Spleen (tissue), 11 donors: ENCODE results near the gene TRAF1. TPM values are rescaled to one million over a fixed set of nuclear protein-coding genes. Genes with fewer than 3 reads are reported as not detected.

Experiments
- DNase-seq: peaks from one replicate; pipeline ENCODE4 v3.0.0-alpha.2; 2020
- H3K27ac ChIP-seq, 8 donors: fragments of 200-600 bp; sonication (generic) in 7 of 8; 1 replicate in 4 of 8; 2 replicates in 4 of 8; pipeline versions ENCODE4 v1.5.0 to v1.8.0; 2016 to 2021; ENCODE audit warnings: inconsistent platforms in 4 of 8, mild to moderate bottlenecking in 4 of 8, moderate library complexity in 1 of 8
- H3K27me3 ChIP-seq, 7 donors: fragments of 200-600 bp; sonication (generic) in 6 of 7; replicated peaks in 1 of 7; 1 replicate in 4 of 7; 2 replicates in 3 of 7; pipeline versions ENCODE4 v1.5.0 to v1.8.0; 2016 to 2021; ENCODE audit warnings: inconsistent platforms in 3 of 7, mild to moderate bottlenecking in 1 of 7
- H3K36me3 ChIP-seq, 6 donors: fragments of 200-600 bp; sonication (generic) in 5 of 6; 1 replicate in 4 of 6; 2 replicates in 2 of 6; pipeline versions ENCODE4 v1.5.0 to v1.8.0; 2016 to 2021; ENCODE audit warnings: inconsistent platforms in 2 of 6
- H3K4me1 ChIP-seq, 6 donors: fragments of 200-600 bp; sonication (generic) in 5 of 6; 1 replicate in 3 of 6; 2 replicates in 3 of 6; pipeline versions ENCODE4 v1.5.0 to v1.8.0; 2016 to 2021; ENCODE audit warnings: inconsistent platforms in 3 of 6
- H3K4me3 ChIP-seq, 8 donors: fragments of 200-600 bp; sonication (generic) in 7 of 8; 1 replicate in 4 of 8; 2 replicates in 4 of 8; pipeline versions ENCODE4 v1.5.0 to v1.8.0; 2016 to 2021; ENCODE audit warnings: inconsistent platforms in 4 of 8, mild to moderate bottlenecking in 4 of 8, moderate library complexity in 2 of 8
- H3K9me3 ChIP-seq, 8 donors: fragments of 200-600 bp; sonication (generic) in 7 of 8; 1 replicate in 4 of 8; 2 replicates in 4 of 8; pipeline versions ENCODE4 v1.5.0 to v1.8.0; 2016 to 2021; ENCODE audit warnings: inconsistent platforms in 4 of 8
- POLR2A ChIP-seq, 3 donors: fragments of 450-650 bp; IDR thresholded peaks; one replicate each; pipeline ENCODE4 v1.5.1; 2017; ENCODE audit warnings: antibody characterized with exemption in 3 of 3, mild to moderate bottlenecking in 1 of 3
- POLR2AphosphoS5 ChIP-seq, 3 donors: sonication (generic); formaldehyde crosslinking; IDR thresholded peaks; one replicate each; pipeline ENCODE4 v1.5.1; 2017; ENCODE audit warnings: antibody characterized with exemption in 3 of 3
- WGBS, 5 donors: extraction: QIAGEN DNeasy Blood & Tissue Kit in 3 of 5; methylation state at CpG; one replicate each; pipeline versions ENCODE4 v1.1.5 to v1.1.7; 2013 to 2018; 5-methylcytosine and 5-hydroxymethylcytosine counted together
- intact Hi-C: fragments of 100-400 bp; cut with DNase I; formaldehyde crosslinking; loops from one replicate; pipeline ENCODE4 v1.15.0; 2023; ENCODE audit warnings: low total_unique reads
- polyA plus RNA-seq, 3 donors: library from polyadenylated mRNA; stranded (reverse); fragments of 200-250 nt; gene quantifications; one replicate each; pipeline ENCODE4 v1.2.1, GENCODE V29; 2013
- total RNA-seq, 7 donors: library from RNA; depleted of rRNA in 3 of 7; stranded (reverse); fragments of >200 nt in 3 of 7; fragmentation: NEBNext Ultra II Directional in 4 of 7; extraction: Animal tissue kit (Norgen Biotek cat#: 25700) in 4 of 7; gene quantifications; one replicate each; pipeline versions ENCODE4 v1.1.0 to v1.2.1, GENCODE V29; 2016 to 2021
- TF ChIP-seq, protein P1 (sequence below), 11 experiments: fragments of 200-600 bp in 7 of 11; fragments of 450-650 bp in 4 of 11; sonication (generic) in 4 of 11; IDR thresholded peaks in 8 of 11; conservative IDR thresholded peaks in 3 of 11; 1 replicate in 7 of 11; 2 replicates in 4 of 11; pipeline versions ENCODE4 v1.4.0 to v1.8.0; 2016 to 2021; ENCODE audit warnings: antibody characterized with exemption in 11 of 11, inconsistent platforms in 4 of 11, mild to moderate bottlenecking in 1 of 11
- donor health status: healthy with polysubstance abuse.
- donor health status: DM: no; HTN: no; CAD: no; lungs with moderate emphysema.
- donor health status: DM: no; HTN: no; CAD: no.
- donor health status: Bipolar disorder and iron deficiency.
- donor health status: healthy.
- donor health status: DM: no; HTN: no; CAD: no.
- donor health status: DM: yes; HTN: yes; CAD: no.

TRAF1 gene
- total and polyA plus RNA-seq, 10 donors = 8.6 to 29.2 (median 14.1) TPM

DNA sequence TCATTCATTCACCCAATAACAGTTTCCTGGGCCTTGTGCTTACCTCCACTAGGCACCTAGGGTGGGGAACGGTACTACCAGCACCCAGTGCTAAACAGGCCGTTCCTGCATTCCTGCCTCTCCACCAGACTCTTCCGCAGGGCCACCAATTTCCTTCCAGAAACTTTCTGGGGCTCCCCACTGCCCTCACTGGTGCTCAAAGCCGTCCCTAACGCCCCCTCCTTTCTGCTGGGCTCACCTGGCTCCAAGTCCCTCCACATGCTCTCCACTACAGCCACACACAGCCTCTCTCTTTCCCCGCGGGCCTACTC lies 51.0 kb downstream of the TRAF1 start:
- Histone ChIP-seq H3K27me3 (no peaks in the 10 kb centered on the region), H3K36me3 (peaks cover 0 to 37% (median 16%) of the 10 kb centered on the region in 6 donors), H3K4me3 (peak overlapping the region in 4 of 8 donors; percentile 69 to 89 (median 81)), H3K4me1 (peaks cover 15 to 69% (median 37%) of the 10 kb centered on the region in 6 donors), H3K27ac (peak overlapping the region; percentile 89 to 98 (median 94)), H3K9me3 (no peaks in the 10 kb centered on the region)
- peak; percentile 80 for DNase-seq
- intact Hi-C loops = no loop called here
- 31 to 51% (median 36%) methylated on average over 7 of the region's 7 CpGs for WGBS, 5 donors
- TF ChIP-seq POLR2A (IDR thresholded peaks at IDR 0.05) (no peak), POLR2AphosphoS5 (IDR thresholded peaks at IDR 0.05) (no peak)
- TF ChIP-seq, protein P1, sequence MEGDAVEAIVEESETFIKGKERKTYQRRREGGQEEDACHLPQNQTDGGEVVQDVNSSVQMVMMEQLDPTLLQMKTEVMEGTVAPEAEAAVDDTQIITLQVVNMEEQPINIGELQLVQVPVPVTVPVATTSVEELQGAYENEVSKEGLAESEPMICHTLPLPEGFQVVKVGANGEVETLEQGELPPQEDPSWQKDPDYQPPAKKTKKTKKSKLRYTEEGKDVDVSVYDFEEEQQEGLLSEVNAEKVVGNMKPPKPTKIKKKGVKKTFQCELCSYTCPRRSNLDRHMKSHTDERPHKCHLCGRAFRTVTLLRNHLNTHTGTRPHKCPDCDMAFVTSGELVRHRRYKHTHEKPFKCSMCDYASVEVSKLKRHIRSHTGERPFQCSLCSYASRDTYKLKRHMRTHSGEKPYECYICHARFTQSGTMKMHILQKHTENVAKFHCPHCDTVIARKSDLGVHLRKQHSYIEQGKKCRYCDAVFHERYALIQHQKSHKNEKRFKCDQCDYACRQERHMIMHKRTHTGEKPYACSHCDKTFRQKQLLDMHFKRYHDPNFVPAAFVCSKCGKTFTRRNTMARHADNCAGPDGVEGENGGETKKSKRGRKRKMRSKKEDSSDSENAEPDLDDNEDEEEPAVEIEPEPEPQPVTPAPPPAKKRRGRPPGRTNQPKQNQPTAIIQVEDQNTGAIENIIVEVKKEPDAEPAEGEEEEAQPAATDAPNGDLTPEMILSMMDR (IDR thresholded peaks at IDR 0.05 in 8 of 11, conservative IDR thresholded peaks at IDR 0.05 in 3 of 11) = no peak

GRCh38 chr9:120875195-120875565 lies 51.4 kb downstream of the TRAF1 start:
- peak overlapping the region; percentile 89 to 98 (median 94) for H3K27ac ChIP-seq
- TF ChIP-seq, protein P1 (IDR thresholded peaks at IDR 0.05 in 8 of 11, conservative IDR thresholded peaks at IDR 0.05 in 3 of 11) = no peak
- TF ChIP-seq POLR2AphosphoS5 (IDR thresholded peaks at IDR 0.05) (no peak), POLR2A (IDR thresholded peaks at IDR 0.05) (no peak)
- intact Hi-C loops = no loop called here

GRCh38 chr9:120874226-120875194 lies 52.1 kb downstream of the TRAF1 start:
- DNase-seq = peak; percentile 56
- H3K36me3 ChIP-seq = peaks cover 0 to 48% (median 16%) of the 10 kb centered on the region in 6 donors
- peaks cover 15 to 72% (median 41%) of the 10 kb centered on the region in 6 donors for H3K4me1 ChIP-seq
- no peaks in the 10 kb centered on the region for H3K9me3 ChIP-seq
- H3K27ac ChIP-seq = peak overlapping the region in 6 of 8 donors; percentile 89 to 98 (median 94)
- no peaks in the 10 kb centered on the region for H3K27me3 ChIP-seq
- TF ChIP-seq POLR2AphosphoS5 (IDR thresholded peaks at IDR 0.05) (no peak), POLR2A (IDR thresholded peaks at IDR 0.05) (no peak)
- TF ChIP-seq, protein P1 (IDR thresholded peaks at IDR 0.05 in 8 of 11, conservative IDR thresholded peaks at IDR 0.05 in 3 of 11) = no peak
- intact Hi-C loops = loop anchor here (5.0 kb wide), 1 partner anchor 63 kb away; no protein-coding TSS in a partner anchor
- WGBS, 5 donors = 90 to 94% (median 93%) methylated on average over 7 to 10 of the region's 10 CpGs
- no peak overlapping the region for H3K4me3 ChIP-seq

More at GRCh38 chr9:120875195-120875565, 51.4 kb downstream of the TRAF1 start:
- no peaks in the 10 kb centered on the region for H3K27me3 ChIP-seq
- peaks cover 15 to 72% (median 39%) of the 10 kb centered on the region in 6 donors for H3K4me1 ChIP-seq
- no peak for DNase-seq
- H3K36me3 ChIP-seq = peaks cover 0 to 41% (median 16%) of the 10 kb centered on the region in 6 donors
- H3K9me3 ChIP-seq = no peaks in the 10 kb centered on the region
- 73 to 89% (median 76%) methylated on average over 4 of the region's 4 CpGs for whole genome bisulfite sequencing, 5 donors
- H3K4me3 ChIP-seq = peak overlapping the region in 1 of 8 donors; percentile 89

DNA sequence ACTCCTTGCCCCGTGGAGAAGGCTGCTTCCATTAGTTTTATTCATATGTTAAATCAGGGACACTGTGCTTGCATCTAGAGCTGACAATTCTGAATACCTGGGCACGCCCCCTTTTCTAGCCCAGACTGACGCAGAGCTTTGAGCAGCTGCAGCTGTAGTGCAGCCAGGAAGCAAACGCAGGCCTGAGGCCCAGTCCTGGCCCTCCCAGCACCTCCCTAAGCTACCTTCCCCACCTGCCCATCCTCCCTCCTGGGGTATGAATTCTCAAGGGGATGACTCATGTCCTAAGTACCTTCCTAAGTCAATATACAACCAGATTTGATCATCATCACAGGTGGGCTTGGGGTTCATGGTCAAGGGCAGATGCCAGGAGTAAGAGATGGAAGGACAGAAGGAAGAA lies 53.1 kb downstream of the TRAF1 start:
- Histone ChIP-seq H3K9me3 (no peaks in the 10 kb centered on the region), H3K4me3 (no peak overlapping the region), H3K36me3 (peaks cover 0 to 49% (median 16%) of the 10 kb centered on the region in 6 donors), H3K27me3 (no peaks in the 10 kb centered on the region), H3K27ac (peak overlapping the region in 4 of 8 donors; percentile 19 to 98 (median 63)), H3K4me1 (peaks cover 15 to 68% (median 38%) of the 10 kb centered on the region in 6 donors)
- peak; percentile 68 for DNase-seq
- intact Hi-C loops = loop anchor here (5.0 kb wide), 1 partner anchor 64 kb away; no protein-coding TSS in a partner anchor
- WGBS, 5 donors = 68 to 87% (median 83%) methylated on average over 4 of the region's 4 CpGs
- no peak for TF ChIP-seq POLR2A (IDR thresholded peaks at IDR 0.05)
- TF ChIP-seq POLR2AphosphoS5 (IDR thresholded peaks at IDR 0.05) = no peak
- TF ChIP-seq, protein P1 (IDR thresholded peaks at IDR 0.05 in 8 of 11, conservative IDR thresholded peaks at IDR 0.05 in 3 of 11) = no peak
